Mesothelial cell of epicardium (in vitro differentiated cells): ENCODE results near the gene GNG2. TPM values are rescaled to one million over a fixed set of nuclear protein-coding genes. Genes with fewer than 3 reads are reported as not detected.
A peak's percentile ranks its signal among the peaks of the same experiment; 100 is the strongest.

Source experiments
- DNase-seq, 2 experiments: peaks; one replicate each; pipeline ENCODE4 v3.0.0; 2021; ENCODE audit warnings: low spot score in 2 of 2; ENCODE audit not compliant: unreplicated experiment in 2 of 2
- H3K27ac Mint-ChIP-seq: 2 replicates; pipeline ENCODE4 v1.8.0; 2021; ENCODE audit warnings: mixed read lengths
- H3K27me3 Mint-ChIP-seq: 2 replicates; pipeline ENCODE4 v1.8.0; 2021; ENCODE audit warnings: low read depth, mixed read lengths
- H3K36me3 Mint-ChIP-seq: 2 replicates; pipeline ENCODE4 v1.8.0; 2021; ENCODE audit warnings: mixed read lengths
- H3K4me1 Mint-ChIP-seq: 2 replicates; pipeline ENCODE4 v1.8.0; 2021; ENCODE audit warnings: mixed read lengths
- H3K4me3 Mint-ChIP-seq: 2 replicates; pipeline ENCODE4 v1.8.0; 2021; ENCODE audit warnings: mild to moderate bottlenecking, moderate library complexity, mixed read lengths
- H3K9me3 Mint-ChIP-seq: 2 replicates; pipeline ENCODE4 v1.8.0; 2021; ENCODE audit warnings: mixed read lengths
- CTCF ChIP-seq: fragments of 200-600 bp; sonication (generic); IDR thresholded peaks from one replicate; pipeline ENCODE4 v1.5.0; 2021; ENCODE audit warnings: antibody characterized with exemption; ENCODE audit not compliant: unreplicated experiment
- total RNA-seq: library from RNA; stranded (reverse); gene quantifications from 3 replicates; pipeline ENCODE4 v1.2.1, GENCODE V29; 2021

GNG2 gene
- total RNA-seq, 1 donor from 2014 or later = 52.4 TPM

- peaks cover 2% of the 10 kb centered on the region for H3K36me3 Mint-ChIP-seq
- H3K4me3 Mint-ChIP-seq = no peak overlapping the region
- H3K27ac Mint-ChIP-seq = peak overlapping the region; percentile 80
- H3K9me3 Mint-ChIP-seq = peaks cover 3% of the 10 kb centered on the region
- peaks cover 12% of the 10 kb centered on the region for H3K4me1 Mint-ChIP-seq
- H3K27me3 Mint-ChIP-seq = no peaks in the 10 kb centered on the region
- TF ChIP-seq CTCF = no peak
- no peak for DNase-seq
These were observed 78.8 kb downstream of the GNG2 start for GRCh38 chr14:51939226-51939625.

GRCh38 chr14:51939755-51940301 is 79.4 kb downstream of the GNG2 start:
- no peak for DNase-seq
- Mint-ChIP-seq H3K4me3 (peak overlapping the region; percentile 9), H3K9me3 (peaks cover 6% of the 10 kb centered on the region), H3K4me1 (peaks cover 12% of the 10 kb centered on the region), H3K27ac (peak overlapping the region; percentile 80), H3K36me3 (peaks cover 3% of the 10 kb centered on the region), H3K27me3 (no peaks in the 10 kb centered on the region)
- no peak for TF ChIP-seq CTCF

GRCh38 chr14:51942971-51943370 is 82.6 kb downstream of the GNG2 start:
- H3K9me3 Mint-ChIP-seq = peaks cover 34% of the 10 kb centered on the region

GRCh38 chr14:51950007-51950406 is 89.6 kb downstream of the GNG2 start:
- Mint-ChIP-seq H3K27ac (no peak overlapping the region), H3K27me3 (peaks cover 9% of the 10 kb centered on the region), H3K4me1 (no peaks in the 10 kb centered on the region), H3K4me3 (no peak overlapping the region), H3K9me3 (peaks cover 31% of the 10 kb centered on the region), H3K36me3 (peaks cover 18% of the 10 kb centered on the region)
- TF ChIP-seq CTCF = no peak
- DNase-seq = no peak

More at GRCh38 chr14:51942971-51943370, 82.6 kb downstream of the GNG2 start:
- no peak for TF ChIP-seq CTCF
- Mint-ChIP-seq H3K27me3 (peaks cover 3% of the 10 kb centered on the region), H3K4me1 (peaks cover 12% of the 10 kb centered on the region), H3K4me3 (no peak overlapping the region), H3K36me3 (peaks cover 15% of the 10 kb centered on the region), H3K27ac (no peak overlapping the region)
- no peak for DNase-seq

GRCh38 chr14:51951656-51952055 is 91.2 kb downstream of the GNG2 start:
- H3K9me3 Mint-ChIP-seq = peaks cover 15% of the 10 kb centered on the region
- no peak for TF ChIP-seq CTCF
- no peak overlapping the region for H3K4me3 Mint-ChIP-seq
- peaks cover 12% of the 10 kb centered on the region for H3K36me3 Mint-ChIP-seq
- H3K4me1 Mint-ChIP-seq = no peaks in the 10 kb centered on the region
- DNase-seq = no peak
- H3K27me3 Mint-ChIP-seq = peaks cover 6% of the 10 kb centered on the region
- H3K27ac Mint-ChIP-seq = no peak overlapping the region

GRCh38 chr14:51954031-51954430 is 93.6 kb downstream of the GNG2 start:
- Mint-ChIP-seq H3K36me3 (peaks cover 24% of the 10 kb centered on the region), H3K4me1 (no peaks in the 10 kb centered on the region), H3K27me3 (peaks cover 6% of the 10 kb centered on the region), H3K27ac (no peak overlapping the region), H3K4me3 (no peak overlapping the region), H3K9me3 (peaks cover 20% of the 10 kb centered on the region)
- no peak for DNase-seq
- no peak for TF ChIP-seq CTCF
